DOHH2 (cell line): Measurements from ENCODE around the gene LINGO3.

Source experiments
- H3F3A ChIP-seq: fragments of 200-600 bp; sonication (generic), shearing (Covaris generic); 2 replicates; pipeline ENCODE4 v1.6.0; 2016; ENCODE audit warnings: antibody characterized with exemption, mild to moderate bottlenecking; ENCODE audit not compliant: control insufficient read depth, insufficient read depth
- H3K27ac ChIP-seq: fragments of 200-600 bp; sonication (generic); 2 replicates; pipeline ENCODE4 v1.5.1; 2014; ENCODE audit warnings: low read depth, mild to moderate bottlenecking, low read length, moderate library complexity
- H3K27me3 ChIP-seq: fragments of 200-600 bp; sonication (generic); 2 replicates; pipeline ENCODE4 v1.6.1; 2014; ENCODE audit warnings: mild to moderate bottlenecking, low read length, mixed read lengths; ENCODE audit not compliant: control insufficient read depth
- H3K36me3 ChIP-seq: fragments of 200-600 bp; sonication (generic); 2 replicates; pipeline ENCODE4 v1.6.1; 2014; ENCODE audit warnings: mild to moderate bottlenecking, low read length, moderate library complexity, mixed read lengths; ENCODE audit not compliant: control insufficient read depth
- H3K4me1 ChIP-seq: fragments of 200-600 bp; sonication (generic); 2 replicates; pipeline ENCODE4 v1.6.1; 2014; ENCODE audit warnings: mild to moderate bottlenecking, low read length, mixed read lengths; ENCODE audit not compliant: control insufficient read depth
- H3K4me2 ChIP-seq: fragments of 200-600 bp; sonication (generic); 2 replicates; pipeline ENCODE4 v1.6.0; 2014; ENCODE audit warnings: mild to moderate bottlenecking, low read length, moderate library complexity
- H3K4me3 ChIP-seq: fragments of 200-600 bp; sonication (generic); 2 replicates; pipeline ENCODE4 v1.5.1; 2014; ENCODE audit warnings: mild to moderate bottlenecking, low read length, mixed read lengths
- H3K79me2 ChIP-seq: fragments of 200-600 bp; sonication (generic); 2 replicates; pipeline ENCODE4 v1.6.1; 2014; ENCODE audit warnings: mild to moderate bottlenecking, low read length, mixed read lengths; ENCODE audit not compliant: control insufficient read depth
- H3K9me2 ChIP-seq: fragments of 200-600 bp; sonication (generic); replicated peaks from 2 replicates; pipeline ENCODE4 v1.6.1; 2014; ENCODE audit warnings: mild to moderate bottlenecking, low read length, mixed read lengths; ENCODE audit not compliant: control insufficient read depth
- H3K9me3 ChIP-seq: fragments of 200-600 bp; sonication (generic); 2 replicates; pipeline ENCODE4 v1.6.1; 2014; ENCODE audit warnings: antibody characterized with exemption, low read length, mixed read lengths; ENCODE audit not compliant: control insufficient read depth, insufficient read depth
- H4K20me1 ChIP-seq: fragments of 200-600 bp; sonication (generic); 2 replicates; pipeline ENCODE4 v1.6.0; 2014; ENCODE audit warnings: low read depth, mild to moderate bottlenecking, antibody characterized with exemption, low read length, moderate library complexity; ENCODE audit not compliant: control insufficient read depth, insufficient read depth
- CTCF ChIP-seq: fragments of 200-600 bp; sonication (generic); IDR thresholded peaks from one replicate; pipeline ENCODE4 v1.5.1; 2014; ENCODE audit warnings: antibody characterized with exemption, mild to moderate bottlenecking, low read depth, low read length; ENCODE audit not compliant: poor library complexity, severe bottlenecking
- EZH2phosphoT487 ChIP-seq: fragments of 200-600 bp; sonication (generic); IDR thresholded peaks from 2 replicates; pipeline ENCODE4 v1.6.1; 2017; ENCODE audit warnings: borderline replicate concordance, mild to moderate bottlenecking, antibody characterized with exemption, low read length, moderate library complexity, mixed read lengths

The LINGO3 gene

GRCh38 chr19:2274185-2274711 lies 33.7 kb downstream of the LINGO3 start:
- peaks cover 35% of the 10 kb centered on the region for H3F3A ChIP-seq
- H3K27ac ChIP-seq, result 0 out of 2 replicates have a peak overlapping the region, but pooled peaks have one; percentile 13
- H3K4me3 ChIP-seq, result peak overlapping the region; percentile 86
- peaks cover 54% of the 10 kb centered on the region for H3K79me2 ChIP-seq
- H3K36me3 ChIP-seq, result peaks cover 57% of the 10 kb centered on the region
- peaks cover 22% of the 10 kb centered on the region for H3K4me1 ChIP-seq
- no peaks in the 10 kb centered on the region for H3K9me2 ChIP-seq
- no peaks in the 10 kb centered on the region for H3K9me3 ChIP-seq
- peaks cover 24% of the 10 kb centered on the region for H4K20me1 ChIP-seq
- H3K27me3 ChIP-seq, result no peaks in the 10 kb centered on the region
- no peak for TF ChIP-seq EZH2phosphoT487
- no peak for TF ChIP-seq CTCF
- H3K4me2 ChIP-seq, result peak overlapping the region; percentile 99

GRCh38 chr19:2273356-2274184 lies 34.4 kb downstream of the LINGO3 start:
- H3K9me2 ChIP-seq, result no peaks in the 10 kb centered on the region
- H3K27me3 ChIP-seq, result no peaks in the 10 kb centered on the region
- peaks cover 57% of the 10 kb centered on the region for H3K36me3 ChIP-seq
- peaks cover 24% of the 10 kb centered on the region for H4K20me1 ChIP-seq
- peaks cover 58% of the 10 kb centered on the region for H3K79me2 ChIP-seq
- peaks cover 37% of the 10 kb centered on the region for H3F3A ChIP-seq
- peak overlapping the region; percentile 86 for H3K4me3 ChIP-seq
- TF ChIP-seq CTCF (peak; percentile 97), EZH2phosphoT487 (no peak)
- peak overlapping the region; percentile 99 for H3K4me2 ChIP-seq
- peak overlapping the region; percentile 85 for H3K27ac ChIP-seq
- no peaks in the 10 kb centered on the region for H3K9me3 ChIP-seq
- H3K4me1 ChIP-seq, result peaks cover 25% of the 10 kb centered on the region

- Histone ChIP-seq H4K20me1 (peaks cover 24% of the 10 kb centered on the region), H3K36me3 (peaks cover 57% of the 10 kb centered on the region), H3F3A (peaks cover 37% of the 10 kb centered on the region), H3K9me3 (no peaks in the 10 kb centered on the region), H3K4me3 (peak overlapping the region; percentile 86), H3K4me2 (peak overlapping the region; percentile 99), H3K79me2 (peaks cover 65% of the 10 kb centered on the region), H3K9me2 (no peaks in the 10 kb centered on the region), H3K27ac (peak overlapping the region; percentile 85), H3K4me1 (peaks cover 46% of the 10 kb centered on the region), H3K27me3 (no peaks in the 10 kb centered on the region)
- TF ChIP-seq CTCF, result no peak
- TF ChIP-seq EZH2phosphoT487, result no peak
These were observed 36.5 kb downstream of the LINGO3 start for GRCh38 chr19:2271234-2272103.
